ENCODE measurements around the gene AXIN1. TPM values are rescaled to one million over a fixed set of nuclear protein-coding genes. Genes with fewer than 3 reads are reported as not detected.

The AXIN1 gene
- total RNA-seq, 1 experiment from 2014 or later: 50.3 TPM

DNA sequence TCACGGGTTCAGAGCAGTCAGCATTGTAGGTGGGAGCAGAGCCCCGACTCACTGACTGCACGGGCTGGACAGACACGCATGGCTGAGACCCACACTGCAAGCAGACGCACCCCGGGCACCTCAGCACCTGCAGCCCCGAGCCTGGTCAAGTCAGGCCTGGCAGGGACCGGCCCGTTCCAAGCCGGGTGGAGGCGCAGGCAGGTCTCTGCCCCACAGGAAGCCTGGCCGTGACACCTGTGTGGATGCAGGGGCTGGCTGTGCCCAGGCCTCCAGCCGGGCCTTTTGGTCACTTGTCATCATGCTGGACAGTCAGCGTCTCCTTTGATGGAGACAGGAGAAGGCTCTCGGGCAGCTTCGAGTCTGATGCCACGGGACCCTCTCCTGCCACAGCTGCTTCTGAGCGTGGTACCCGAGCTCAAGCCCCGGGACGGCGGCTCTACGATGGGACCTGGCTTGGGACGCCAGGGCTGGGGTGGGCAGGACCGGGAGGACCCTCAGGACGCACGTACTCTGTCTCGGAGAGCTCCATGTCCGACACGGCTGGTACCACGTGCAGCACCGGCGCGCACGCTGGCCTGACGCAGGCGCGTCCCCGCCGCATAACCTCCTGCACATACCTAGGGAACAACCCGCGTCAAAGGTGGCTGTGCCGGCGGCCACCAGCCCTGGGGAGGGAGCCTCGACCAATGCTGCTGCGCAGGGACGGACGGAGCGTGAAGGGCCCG lies 61.7 kb downstream of the AXIN1 start (continued):
- TF ChIP-seq ZNF263 (CRISPR knock-in tag; IDR thresholded peaks at IDR 0.05; ENCODE audit: low read depth) (no peak), GTF2I (CRISPR knock-in tag; conservative IDR thresholded peaks at IDR 0.05) (no peak), NFE2L1 (CRISPR knock-in tag; IDR thresholded peaks at IDR 0.05) (no peak), ZNF416 (CRISPR knock-in tag; IDR thresholded peaks at IDR 0.05) (no peak), ZNF396 (CRISPR knock-in tag; IDR thresholded peaks at IDR 0.05; ENCODE audit: borderline replicate concordance) (no peak)
- TF ChIP-seq, protein P1, sequence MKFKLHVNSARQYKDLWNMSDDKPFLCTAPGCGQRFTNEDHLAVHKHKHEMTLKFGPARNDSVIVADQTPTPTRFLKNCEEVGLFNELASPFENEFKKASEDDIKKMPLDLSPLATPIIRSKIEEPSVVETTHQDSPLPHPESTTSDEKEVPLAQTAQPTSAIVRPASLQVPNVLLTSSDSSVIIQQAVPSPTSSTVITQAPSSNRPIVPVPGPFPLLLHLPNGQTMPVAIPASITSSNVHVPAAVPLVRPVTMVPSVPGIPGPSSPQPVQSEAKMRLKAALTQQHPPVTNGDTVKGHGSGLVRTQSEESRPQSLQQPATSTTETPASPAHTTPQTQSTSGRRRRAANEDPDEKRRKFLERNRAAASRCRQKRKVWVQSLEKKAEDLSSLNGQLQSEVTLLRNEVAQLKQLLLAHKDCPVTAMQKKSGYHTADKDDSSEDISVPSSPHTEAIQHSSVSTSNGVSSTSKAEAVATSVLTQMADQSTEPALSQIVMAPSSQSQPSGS (CRISPR knock-in tag; IDR thresholded peaks at IDR 0.05; ENCODE audit: borderline replicate concordance, low read depth): no peak
- TF ChIP-seq, protein P2, sequence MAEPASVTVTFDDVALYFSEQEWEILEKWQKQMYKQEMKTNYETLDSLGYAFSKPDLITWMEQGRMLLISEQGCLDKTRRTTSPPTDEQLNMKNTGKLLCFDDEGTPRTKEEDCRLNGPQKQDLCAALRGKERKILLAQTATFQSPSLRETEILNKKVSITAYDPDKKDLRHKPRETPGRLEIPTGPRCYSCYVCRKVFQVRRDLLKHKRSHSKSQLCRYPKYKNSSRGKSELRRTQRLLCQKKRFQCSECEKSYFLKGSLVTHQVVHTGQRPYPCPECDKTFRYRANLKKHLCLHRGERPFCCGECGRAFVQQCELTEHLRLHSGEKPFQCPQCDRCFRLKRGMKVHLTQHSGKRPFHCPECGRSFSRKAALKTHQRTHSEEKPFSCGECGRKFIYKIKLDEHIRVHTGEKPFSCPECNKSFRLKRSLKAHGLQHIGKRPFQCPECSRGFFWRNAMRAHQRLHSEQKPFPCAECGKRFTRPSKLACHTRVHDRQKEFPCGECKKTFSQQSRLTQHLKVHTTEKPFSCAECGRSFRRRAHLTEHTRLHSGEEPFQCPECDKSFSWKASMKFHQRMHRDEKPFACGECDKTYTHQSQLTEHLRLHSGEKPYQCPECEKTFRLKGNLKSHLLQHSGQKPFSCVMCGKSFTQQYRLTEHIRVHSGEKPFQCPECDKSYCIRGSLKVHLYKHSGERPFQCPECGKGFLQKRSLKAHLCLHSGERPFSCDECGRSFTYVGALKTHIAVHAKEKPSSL (CRISPR knock-in tag; conservative IDR thresholded peaks at IDR 0.05): no peak

DNA sequence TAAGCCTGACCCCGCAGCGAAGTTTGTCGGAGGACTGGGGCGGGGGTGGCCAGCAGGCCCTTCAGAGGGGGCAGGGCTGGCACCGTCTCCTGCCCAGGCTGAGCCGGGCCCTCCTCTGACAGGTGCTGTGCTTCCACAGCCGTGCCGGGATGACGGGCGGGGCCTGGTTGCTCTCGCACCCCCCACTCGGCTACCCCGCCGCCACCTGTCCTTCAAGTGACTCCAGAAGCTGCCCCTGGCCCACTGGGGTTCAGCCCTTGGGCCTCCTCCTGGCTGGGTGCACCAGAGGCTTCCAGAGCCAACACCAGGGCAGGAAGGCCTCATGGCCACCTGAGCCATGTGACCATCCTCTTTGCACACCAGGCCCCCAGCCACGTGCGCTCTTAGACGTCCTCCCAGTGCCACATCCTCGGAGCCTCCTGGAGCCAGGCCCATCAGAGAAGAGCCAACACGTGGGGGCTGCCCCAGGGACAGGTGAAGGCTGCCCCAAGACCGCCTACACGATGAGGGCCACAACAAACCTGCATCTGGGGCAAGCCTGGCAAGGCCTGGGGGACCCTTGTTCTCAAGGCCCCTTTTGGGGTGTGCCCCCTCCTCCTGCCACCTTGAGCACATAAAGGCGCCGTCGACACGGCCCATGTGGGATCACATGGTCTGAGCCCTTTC lies 62.4 kb downstream of the AXIN1 start:
- Mint-ChIP-seq H3K27ac (no peak overlapping the region), H3K4me1 (no peaks in the 10 kb centered on the region), H3K4me3 (no peak overlapping the region), H3K9me3 (no peaks in the 10 kb centered on the region), H3K36me3 (peaks cover 23% of the 10 kb centered on the region), H3K27me3 (ENCODE audit: low read depth) (no peaks in the 10 kb centered on the region)
- ChIA-PET POLR2A (no interaction called here), CTCF (no interaction called here)
- DNase-seq (ENCODE audit: low spot score) (no peak), ATAC-seq (no peak)
- TF ChIP-seq, protein P3, sequence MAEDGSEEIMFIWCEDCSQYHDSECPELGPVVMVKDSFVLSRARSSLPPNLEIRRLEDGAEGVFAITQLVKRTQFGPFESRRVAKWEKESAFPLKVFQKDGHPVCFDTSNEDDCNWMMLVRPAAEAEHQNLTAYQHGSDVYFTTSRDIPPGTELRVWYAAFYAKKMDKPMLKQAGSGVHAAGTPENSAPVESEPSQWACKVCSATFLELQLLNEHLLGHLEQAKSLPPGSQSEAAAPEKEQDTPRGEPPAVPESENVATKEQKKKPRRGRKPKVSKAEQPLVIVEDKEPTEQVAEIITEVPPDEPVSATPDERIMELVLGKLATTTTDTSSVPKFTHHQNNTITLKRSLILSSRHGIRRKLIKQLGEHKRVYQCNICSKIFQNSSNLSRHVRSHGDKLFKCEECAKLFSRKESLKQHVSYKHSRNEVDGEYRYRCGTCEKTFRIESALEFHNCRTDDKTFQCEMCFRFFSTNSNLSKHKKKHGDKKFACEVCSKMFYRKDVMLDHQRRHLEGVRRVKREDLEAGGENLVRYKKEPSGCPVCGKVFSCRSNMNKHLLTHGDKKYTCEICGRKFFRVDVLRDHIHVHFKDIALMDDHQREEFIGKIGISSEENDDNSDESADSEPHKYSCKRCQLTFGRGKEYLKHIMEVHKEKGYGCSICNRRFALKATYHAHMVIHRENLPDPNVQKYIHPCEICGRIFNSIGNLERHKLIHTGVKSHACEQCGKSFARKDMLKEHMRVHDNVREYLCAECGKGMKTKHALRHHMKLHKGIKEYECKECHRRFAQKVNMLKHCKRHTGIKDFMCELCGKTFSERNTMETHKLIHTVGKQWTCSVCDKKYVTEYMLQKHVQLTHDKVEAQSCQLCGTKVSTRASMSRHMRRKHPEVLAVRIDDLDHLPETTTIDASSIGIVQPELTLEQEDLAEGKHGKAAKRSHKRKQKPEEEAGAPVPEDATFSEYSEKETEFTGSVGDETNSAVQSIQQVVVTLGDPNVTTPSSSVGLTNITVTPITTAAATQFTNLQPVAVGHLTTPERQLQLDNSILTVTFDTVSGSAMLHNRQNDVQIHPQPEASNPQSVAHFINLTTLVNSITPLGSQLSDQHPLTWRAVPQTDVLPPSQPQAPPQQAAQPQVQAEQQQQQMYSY (CRISPR knock-in tag; IDR thresholded peaks at IDR 0.05): no peak
- TF ChIP-seq ELF4 (CRISPR knock-in tag; IDR thresholded peaks at IDR 0.05; ENCODE audit: low read depth) (no peak), TCF7 (CRISPR knock-in tag; IDR thresholded peaks at IDR 0.05; ENCODE audit: low read depth) (no peak), JAZF1 (CRISPR knock-in tag; IDR thresholded peaks at IDR 0.05) (no peak), PRRX2 (CRISPR knock-in tag; IDR thresholded peaks at IDR 0.05) (no peak)
- TF ChIP-seq, protein P4, sequence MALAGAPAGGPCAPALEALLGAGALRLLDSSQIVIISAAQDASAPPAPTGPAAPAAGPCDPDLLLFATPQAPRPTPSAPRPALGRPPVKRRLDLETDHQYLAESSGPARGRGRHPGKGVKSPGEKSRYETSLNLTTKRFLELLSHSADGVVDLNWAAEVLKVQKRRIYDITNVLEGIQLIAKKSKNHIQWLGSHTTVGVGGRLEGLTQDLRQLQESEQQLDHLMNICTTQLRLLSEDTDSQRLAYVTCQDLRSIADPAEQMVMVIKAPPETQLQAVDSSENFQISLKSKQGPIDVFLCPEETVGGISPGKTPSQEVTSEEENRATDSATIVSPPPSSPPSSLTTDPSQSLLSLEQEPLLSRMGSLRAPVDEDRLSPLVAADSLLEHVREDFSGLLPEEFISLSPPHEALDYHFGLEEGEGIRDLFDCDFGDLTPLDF (CRISPR knock-in tag; IDR thresholded peaks at IDR 0.05): no peak
- TF ChIP-seq, protein P5, sequence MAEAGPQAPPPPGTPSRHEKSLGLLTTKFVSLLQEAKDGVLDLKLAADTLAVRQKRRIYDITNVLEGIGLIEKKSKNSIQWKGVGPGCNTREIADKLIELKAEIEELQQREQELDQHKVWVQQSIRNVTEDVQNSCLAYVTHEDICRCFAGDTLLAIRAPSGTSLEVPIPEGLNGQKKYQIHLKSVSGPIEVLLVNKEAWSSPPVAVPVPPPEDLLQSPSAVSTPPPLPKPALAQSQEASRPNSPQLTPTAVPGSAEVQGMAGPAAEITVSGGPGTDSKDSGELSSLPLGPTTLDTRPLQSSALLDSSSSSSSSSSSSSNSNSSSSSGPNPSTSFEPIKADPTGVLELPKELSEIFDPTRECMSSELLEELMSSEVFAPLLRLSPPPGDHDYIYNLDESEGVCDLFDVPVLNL (CRISPR knock-in tag; IDR thresholded peaks at IDR 0.05; ENCODE audit: borderline replicate concordance, low read depth): no peak

Data from WTC11 (cell line).